ENCODE results near the gene PPP2R5C.
"Not testable (repeated sequence)": the region's sequence is repeated elsewhere in the genome, so short reads cannot be mapped to it uniquely, and the experiment has no call there.

The PPP2R5C gene

DNA sequence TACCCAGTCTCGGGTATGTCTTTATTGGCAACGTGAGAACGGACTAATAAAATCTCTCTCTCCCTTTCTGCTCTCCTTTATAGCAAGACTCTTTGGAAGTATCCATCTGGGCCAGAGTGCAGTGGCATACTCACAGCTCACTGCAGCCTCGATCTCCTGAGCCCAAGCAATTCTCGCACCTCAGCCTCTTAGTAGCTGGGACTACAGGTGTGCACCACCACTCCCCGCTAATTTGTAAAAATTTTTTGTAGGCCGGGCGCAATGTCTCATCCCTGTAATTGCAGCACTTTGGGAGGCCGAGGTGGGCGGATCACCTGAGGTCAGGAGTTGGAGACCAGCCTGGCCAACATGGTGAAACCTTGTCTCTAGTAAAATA lies 33.2 kb upstream of the PPP2R5C start:
- no peak for DNase-seq (ENCODE audit: low read depth)

DNA sequence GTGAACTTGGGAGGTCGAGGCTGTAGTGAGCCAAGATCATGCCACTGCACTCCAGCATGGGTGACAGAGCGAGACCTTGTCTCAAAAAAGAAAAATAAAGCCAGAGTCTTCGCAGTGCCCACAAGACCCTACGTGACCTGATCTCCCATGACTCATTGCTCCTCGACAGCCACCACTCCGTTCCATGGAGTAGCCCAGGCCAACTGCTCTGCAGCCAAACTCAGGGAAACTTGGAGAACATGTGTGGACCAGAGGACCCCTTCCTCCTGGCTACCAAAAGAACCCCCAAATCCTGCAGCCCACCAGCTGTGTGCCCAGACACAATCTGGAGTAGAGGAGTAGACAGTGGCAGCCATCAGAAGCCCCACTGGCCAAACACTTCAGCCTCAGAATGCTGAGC lies 32.1 kb upstream of the PPP2R5C start:
- H3K9me3 ChIP-seq (ENCODE audit: control insufficient read depth, low read length) = peaks cover 10% of the 10 kb centered on the region
- H3K4me1 ChIP-seq (ENCODE audit: control insufficient read depth, insufficient read depth, low read length) = peaks cover 10% of the 10 kb centered on the region
- H3K27me3 ChIP-seq (replicated peaks; ENCODE audit: control insufficient read depth, insufficient read depth, low read length) = peaks cover 14% of the 10 kb centered on the region
- no peak overlapping the region for H3K9ac ChIP-seq (ENCODE audit: low read length)
- no peak overlapping the region for H3K4me3 ChIP-seq (ENCODE audit: low read length)
- no peak for DNase-seq (ENCODE audit: low read depth)
- H3K36me3 ChIP-seq (ENCODE audit: control insufficient read depth, insufficient read depth, low read length, severe bottlenecking) = no peaks in the 10 kb centered on the region

More for the DNA sequence above, 33.2 kb upstream of the PPP2R5C start:
- Histone ChIP-seq H3K27me3 (replicated peaks; ENCODE audit: control insufficient read depth, insufficient read depth, low read length) (peaks cover 14% of the 10 kb centered on the region), H3K4me3 (ENCODE audit: low read length) (no peak overlapping the region), H3K9me3 (ENCODE audit: control insufficient read depth, low read length) (peaks cover 2% of the 10 kb centered on the region), H3K36me3 (ENCODE audit: control insufficient read depth, insufficient read depth, low read length, severe bottlenecking) (no peaks in the 10 kb centered on the region), H3K4me1 (ENCODE audit: control insufficient read depth, insufficient read depth, low read length) (peaks cover 10% of the 10 kb centered on the region), H3K9ac (ENCODE audit: low read length) (no peak overlapping the region)

DNA sequence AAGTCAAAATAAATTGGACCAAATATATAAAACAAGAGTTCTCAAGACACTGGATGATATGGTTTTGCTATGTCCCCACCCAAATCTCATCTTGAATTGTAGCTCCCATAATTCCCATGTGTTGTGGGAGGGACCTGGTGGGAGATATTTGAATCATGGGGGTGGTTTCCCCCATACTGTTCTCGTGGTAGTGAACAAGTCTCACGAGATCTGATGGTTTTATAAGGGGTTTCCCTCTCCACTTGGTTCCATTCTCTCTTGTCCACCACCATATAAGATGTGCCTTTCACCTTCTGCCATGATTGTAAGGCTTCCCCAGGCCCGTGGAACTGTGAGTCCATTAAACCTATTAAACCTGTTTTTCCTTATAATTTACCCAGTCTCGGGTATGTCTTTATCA lies 31.4 kb upstream of the PPP2R5C start:
- Histone ChIP-seq H3K4me1 (ENCODE audit: control insufficient read depth, insufficient read depth, low read length) (peaks cover 10% of the 10 kb centered on the region), H3K27me3 (replicated peaks; ENCODE audit: control insufficient read depth, insufficient read depth, low read length) (peaks cover 14% of the 10 kb centered on the region), H3K9me3 (ENCODE audit: control insufficient read depth, low read length) (peaks cover 10% of the 10 kb centered on the region)
- not testable (repeated sequence) for H3K9ac ChIP-seq (ENCODE audit: low read length); H3K36me3 ChIP-seq (ENCODE audit: control insufficient read depth, insufficient read depth, low read length, severe bottlenecking); H3K4me3 ChIP-seq (ENCODE audit: low read length); DNase-seq (ENCODE audit: low read depth)

DNA sequence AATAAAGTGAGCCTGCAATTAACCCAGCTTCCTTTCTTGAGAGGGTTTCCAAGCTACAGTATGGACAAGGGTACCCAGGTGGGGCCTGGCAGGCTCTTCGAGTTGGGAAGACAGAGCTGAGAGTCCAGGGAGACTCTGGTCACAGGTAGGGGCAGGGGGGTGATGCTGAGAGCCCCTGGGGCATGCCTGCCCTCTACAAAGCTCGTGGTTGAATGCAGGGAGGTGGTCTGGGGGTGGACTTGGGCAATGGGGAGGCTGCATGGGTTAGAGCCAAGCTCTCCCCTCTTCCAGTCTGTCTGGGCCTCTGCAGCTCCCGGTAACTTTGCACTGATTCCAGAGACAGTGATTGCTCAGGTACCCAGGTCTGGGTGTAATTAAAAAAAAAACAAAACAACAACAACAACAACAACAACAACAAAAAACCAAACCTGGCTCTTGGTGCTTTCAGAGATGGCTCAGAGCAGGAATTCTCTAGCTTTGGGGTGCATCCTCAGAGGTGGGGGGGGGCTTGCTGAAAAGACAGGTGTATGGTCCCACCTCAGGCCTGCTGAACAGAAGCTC lies 30.8 kb upstream of the PPP2R5C start:
- H3K9me3 ChIP-seq (ENCODE audit: control insufficient read depth, low read length) = peaks cover 10% of the 10 kb centered on the region
- no peak for DNase-seq (ENCODE audit: low read depth)
- peak overlapping the region; percentile 24 for H3K4me3 ChIP-seq (ENCODE audit: low read length)
- H3K9ac ChIP-seq (ENCODE audit: low read length) = no peak overlapping the region
- H3K36me3 ChIP-seq (ENCODE audit: control insufficient read depth, insufficient read depth, low read length, severe bottlenecking) = no peaks in the 10 kb centered on the region
- H3K4me1 ChIP-seq (ENCODE audit: control insufficient read depth, insufficient read depth, low read length) = peaks cover 10% of the 10 kb centered on the region
- peaks cover 18% of the 10 kb centered on the region for H3K27me3 ChIP-seq (replicated peaks; ENCODE audit: control insufficient read depth, insufficient read depth, low read length)

DNA sequence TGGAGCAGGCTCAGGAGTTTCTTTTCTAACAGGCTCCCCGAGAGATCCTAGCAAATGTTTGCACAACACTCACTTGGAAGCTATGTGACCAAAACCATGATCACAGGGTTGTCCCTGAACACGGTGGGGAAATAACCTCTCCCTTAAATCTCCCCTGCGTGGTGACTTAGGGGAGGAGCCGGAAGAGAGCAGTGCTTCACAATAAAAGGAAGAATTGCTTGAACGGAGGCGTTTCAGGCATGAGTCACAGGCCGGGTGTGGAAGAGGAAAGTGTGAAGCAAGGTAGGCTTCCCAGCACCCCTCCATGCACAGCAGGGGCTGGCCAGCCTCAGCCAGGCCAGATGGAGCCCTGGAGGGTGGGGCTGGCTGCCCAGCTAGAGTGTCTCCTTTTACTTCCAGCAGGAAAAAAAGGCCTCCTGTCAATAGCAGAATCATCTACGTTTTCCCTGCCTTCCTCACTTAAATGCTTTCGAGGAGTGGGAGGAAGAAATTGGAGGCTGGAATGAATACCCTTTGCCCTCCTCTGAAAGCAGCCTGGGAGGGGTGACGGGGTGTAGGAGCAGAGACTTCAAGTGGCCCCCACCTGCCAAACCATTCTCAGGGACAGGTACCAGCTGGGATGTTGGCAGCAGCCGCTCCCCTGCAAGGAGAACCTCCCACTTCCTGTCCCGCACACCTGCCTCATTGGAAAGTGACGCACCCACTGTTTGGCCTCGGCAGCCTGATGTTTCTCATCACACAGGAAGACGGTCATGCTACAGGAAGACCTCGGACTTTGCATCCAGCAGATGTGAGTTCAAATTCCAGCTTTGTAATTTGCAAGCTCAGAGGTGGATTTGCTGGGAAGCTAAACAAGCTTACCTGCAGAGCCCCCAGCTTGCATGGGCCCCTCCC lies 30.1 kb upstream of the PPP2R5C start:
- DNase-seq (ENCODE audit: low read depth) = peak; percentile 50
- peaks cover 21% of the 10 kb centered on the region for H3K27me3 ChIP-seq (replicated peaks; ENCODE audit: control insufficient read depth, insufficient read depth, low read length)

DNA sequence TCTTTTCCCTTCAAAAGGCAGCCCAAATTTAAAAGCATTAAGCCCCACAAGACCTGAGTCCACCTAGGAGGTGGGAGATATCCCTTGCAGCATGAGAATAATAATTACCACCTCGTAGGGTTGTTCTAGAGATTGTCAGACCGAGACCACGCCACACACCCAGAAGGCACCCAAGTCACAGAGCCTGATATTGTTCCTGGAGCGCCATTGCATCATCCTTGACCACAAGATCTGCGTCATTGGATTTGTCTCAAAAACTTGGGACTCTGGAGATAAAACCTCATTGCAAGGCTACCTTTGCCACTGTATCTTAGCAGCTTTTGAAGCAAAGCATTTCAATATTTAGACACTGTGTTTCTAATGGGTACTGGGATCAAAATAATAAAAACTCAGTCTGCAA lies 29.4 kb upstream of the PPP2R5C start:
- Histone ChIP-seq H3K27me3 (replicated peaks; ENCODE audit: control insufficient read depth, insufficient read depth, low read length) (peaks cover 21% of the 10 kb centered on the region), H3K36me3 (ENCODE audit: control insufficient read depth, insufficient read depth, low read length, severe bottlenecking) (no peaks in the 10 kb centered on the region), H3K4me1 (ENCODE audit: control insufficient read depth, insufficient read depth, low read length) (peaks cover 10% of the 10 kb centered on the region), H3K9me3 (ENCODE audit: control insufficient read depth, low read length) (peaks cover 10% of the 10 kb centered on the region), H3K4me3 (ENCODE audit: low read length) (no peak overlapping the region), H3K9ac (ENCODE audit: low read length) (no peak overlapping the region)
- DNase-seq (ENCODE audit: low read depth) = no peak

More for the DNA sequence above, 30.1 kb upstream of the PPP2R5C start:
- H3K4me1 ChIP-seq (ENCODE audit: control insufficient read depth, insufficient read depth, low read length) = peaks cover 10% of the 10 kb centered on the region
- peaks cover 10% of the 10 kb centered on the region for H3K9me3 ChIP-seq (ENCODE audit: control insufficient read depth, low read length)
- no peak overlapping the region for H3K9ac ChIP-seq (ENCODE audit: low read length)
- H3K36me3 ChIP-seq (ENCODE audit: control insufficient read depth, insufficient read depth, low read length, severe bottlenecking) = no peaks in the 10 kb centered on the region
- peak overlapping the region; percentile 24 for H3K4me3 ChIP-seq (ENCODE audit: low read length)

DNA sequence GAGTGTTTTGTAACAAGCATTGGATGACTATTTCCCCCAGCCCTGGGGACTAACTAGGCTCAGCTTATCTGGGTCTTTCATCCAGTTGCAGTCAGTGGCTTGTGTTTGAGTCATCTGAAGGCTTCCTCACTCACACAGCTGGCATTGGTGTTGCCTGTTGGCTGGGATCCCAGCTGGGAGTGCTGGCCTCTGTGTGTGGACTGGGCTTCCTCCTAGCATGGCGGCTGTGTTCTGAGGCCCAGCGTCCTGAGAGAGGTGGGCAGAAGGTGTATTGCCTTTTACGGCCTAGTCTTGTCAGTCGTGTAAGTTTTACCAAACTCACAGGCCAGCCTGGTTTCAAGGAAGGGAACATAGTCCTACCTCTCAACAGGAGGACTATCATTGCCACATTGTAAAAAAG lies 28.3 kb upstream of the PPP2R5C start:
- Histone ChIP-seq H3K36me3 (ENCODE audit: control insufficient read depth, insufficient read depth, low read length, severe bottlenecking) (no peaks in the 10 kb centered on the region), H3K4me3 (ENCODE audit: low read length) (no peak overlapping the region), H3K9ac (ENCODE audit: low read length) (no peak overlapping the region), H3K27me3 (replicated peaks; ENCODE audit: control insufficient read depth, insufficient read depth, low read length) (peaks cover 25% of the 10 kb centered on the region), H3K9me3 (ENCODE audit: control insufficient read depth, low read length) (peaks cover 10% of the 10 kb centered on the region), H3K4me1 (ENCODE audit: control insufficient read depth, insufficient read depth, low read length) (peaks cover 10% of the 10 kb centered on the region)
- no peak for DNase-seq (ENCODE audit: low read depth)

DNA sequence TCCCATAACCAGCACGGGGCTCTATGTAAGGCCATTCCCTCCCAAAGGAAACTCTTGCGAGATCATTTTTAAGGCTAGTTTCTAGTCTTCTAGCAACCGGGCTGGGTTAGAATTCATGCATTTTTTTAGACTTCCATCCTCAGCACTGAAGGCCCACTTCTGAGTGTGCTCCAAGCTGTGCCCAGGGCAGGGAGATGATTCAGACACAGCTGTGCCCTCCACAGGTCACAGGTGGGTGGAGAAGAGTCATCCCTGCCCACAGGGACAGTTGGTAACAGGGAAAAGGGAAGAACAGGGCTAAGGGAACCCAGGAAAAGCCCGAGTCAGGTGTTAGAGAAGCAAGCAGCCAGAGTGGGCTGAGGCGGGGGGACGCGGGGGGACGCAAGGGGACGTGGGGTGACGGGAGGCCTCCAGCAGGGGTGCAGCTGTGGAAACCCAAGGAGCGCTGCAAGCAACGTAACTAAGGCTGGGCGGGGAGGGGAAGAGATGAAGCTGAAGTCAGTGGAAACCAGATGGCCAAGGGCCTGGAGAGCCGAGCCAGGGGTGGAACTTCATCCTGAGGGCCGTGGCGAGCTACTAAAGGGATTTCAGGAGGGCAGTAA lies 27.2 kb upstream of the PPP2R5C start:
- H3K36me3 ChIP-seq (ENCODE audit: control insufficient read depth, insufficient read depth, low read length, severe bottlenecking) = no peaks in the 10 kb centered on the region
- DNase-seq (ENCODE audit: low read depth) = no peak
- peaks cover 10% of the 10 kb centered on the region for H3K9me3 ChIP-seq (ENCODE audit: control insufficient read depth, low read length)
- peaks cover 10% of the 10 kb centered on the region for H3K4me1 ChIP-seq (ENCODE audit: control insufficient read depth, insufficient read depth, low read length)
- H3K27me3 ChIP-seq (replicated peaks; ENCODE audit: control insufficient read depth, insufficient read depth, low read length) = peaks cover 35% of the 10 kb centered on the region
- H3K4me3 ChIP-seq (ENCODE audit: low read length) = no peak overlapping the region
- no peak overlapping the region for H3K9ac ChIP-seq (ENCODE audit: low read length)

DNA sequence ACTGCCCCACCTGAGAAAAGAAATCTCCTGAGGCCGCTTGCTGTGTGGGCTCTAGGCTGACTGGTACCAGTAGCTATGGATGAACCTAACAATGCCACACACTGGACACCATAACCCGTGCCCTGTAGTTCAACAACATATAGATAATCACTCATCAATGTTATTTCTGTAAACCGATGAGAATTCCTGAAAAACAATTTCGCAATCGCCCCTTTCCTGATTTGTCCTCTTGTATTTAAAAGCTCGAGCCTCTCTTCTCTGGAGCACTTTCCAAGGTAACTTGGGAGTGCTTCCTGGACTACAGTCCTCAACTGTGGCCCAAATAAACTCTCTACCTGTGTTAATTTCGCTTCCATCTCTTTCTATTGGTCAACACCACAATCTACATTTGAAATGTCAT lies 26.1 kb upstream of the PPP2R5C start:
- DNase-seq (ENCODE audit: low read depth) = no peak
- Histone ChIP-seq H3K9me3 (ENCODE audit: control insufficient read depth, low read length) (peaks cover 20% of the 10 kb centered on the region), H3K4me3 (ENCODE audit: low read length) (no peak overlapping the region), H3K36me3 (ENCODE audit: control insufficient read depth, insufficient read depth, low read length, severe bottlenecking) (no peaks in the 10 kb centered on the region), H3K27me3 (replicated peaks; ENCODE audit: control insufficient read depth, insufficient read depth, low read length) (peaks cover 39% of the 10 kb centered on the region), H3K4me1 (ENCODE audit: control insufficient read depth, insufficient read depth, low read length) (peaks cover 10% of the 10 kb centered on the region), H3K9ac (ENCODE audit: low read length) (no peak overlapping the region)

DNA sequence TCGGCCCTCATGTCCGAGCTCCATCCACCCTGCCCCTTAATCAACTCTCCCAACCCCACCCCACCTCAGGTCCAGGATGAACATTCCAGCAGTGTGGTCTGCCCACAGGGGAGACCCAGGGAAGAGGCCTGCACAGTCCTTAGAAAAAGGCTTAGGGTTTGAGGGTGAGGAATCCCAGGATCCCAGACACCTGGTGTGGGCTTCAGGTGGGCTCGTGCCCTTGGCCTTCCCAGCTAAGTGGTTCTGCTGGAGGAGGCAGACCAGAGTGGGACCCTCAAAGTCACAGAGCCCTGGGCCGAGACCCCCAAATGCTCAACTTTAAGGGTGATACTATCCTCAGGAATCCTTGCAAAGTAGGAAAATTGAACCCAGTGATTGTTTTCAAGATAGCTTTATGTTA lies 25.4 kb upstream of the PPP2R5C start:
- Histone ChIP-seq H3K4me1 (ENCODE audit: control insufficient read depth, insufficient read depth, low read length) (peaks cover 7% of the 10 kb centered on the region), H3K27me3 (replicated peaks; ENCODE audit: control insufficient read depth, insufficient read depth, low read length) (peaks cover 39% of the 10 kb centered on the region), H3K9ac (ENCODE audit: low read length) (no peak overlapping the region), H3K36me3 (ENCODE audit: control insufficient read depth, insufficient read depth, low read length, severe bottlenecking) (no peaks in the 10 kb centered on the region), H3K4me3 (ENCODE audit: low read length) (no peak overlapping the region), H3K9me3 (ENCODE audit: control insufficient read depth, low read length) (peaks cover 26% of the 10 kb centered on the region)
- DNase-seq (ENCODE audit: low read depth) = no peak

DNA sequence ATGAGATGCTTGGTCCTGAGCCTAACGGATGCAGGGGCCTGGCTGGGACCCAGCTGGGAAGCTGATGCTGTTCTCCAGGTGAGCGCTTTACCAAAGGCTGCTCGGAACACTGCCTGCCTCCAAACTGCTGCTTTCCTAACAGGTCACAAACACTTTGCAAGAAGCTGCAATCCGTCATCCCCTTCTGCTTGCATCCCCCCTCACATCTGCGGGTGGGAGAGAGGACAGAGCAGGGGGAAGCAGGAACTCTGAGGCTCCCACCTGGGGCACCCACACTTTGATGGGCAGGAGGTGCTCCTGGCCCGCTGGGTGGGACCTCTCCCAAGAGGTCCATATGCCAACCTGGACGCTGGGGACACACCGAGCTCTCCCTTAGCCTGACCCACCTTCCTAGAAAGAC lies 24.9 kb upstream of the PPP2R5C start:
- Histone ChIP-seq H3K9me3 (ENCODE audit: control insufficient read depth, low read length) (peaks cover 29% of the 10 kb centered on the region), H3K27me3 (replicated peaks; ENCODE audit: control insufficient read depth, insufficient read depth, low read length) (peaks cover 39% of the 10 kb centered on the region), H3K36me3 (ENCODE audit: control insufficient read depth, insufficient read depth, low read length, severe bottlenecking) (no peaks in the 10 kb centered on the region), H3K4me3 (ENCODE audit: low read length) (no peak overlapping the region), H3K4me1 (ENCODE audit: control insufficient read depth, insufficient read depth, low read length) (peaks cover 2% of the 10 kb centered on the region), H3K9ac (ENCODE audit: low read length) (no peak overlapping the region)
- no peak for DNase-seq (ENCODE audit: low read depth)

Data from adipocyte (in vitro differentiated cells).